HFFc6 (cell line): ENCODE data around the gene SLC1A4. TPM values are rescaled to one million over a fixed set of nuclear protein-coding genes. Genes with fewer than 3 reads are reported as not detected.
"Not testable (repeated sequence)": the region's sequence is repeated elsewhere in the genome, so short reads cannot be mapped to it uniquely, and the experiment has no call there.

Source experiments
- DNase-seq: peaks from one replicate; pipeline ENCODE4 v3.0.0-alpha.2; 2018
- H3K27ac Mint-ChIP-seq: 2 replicates; pipeline ENCODE4 v1.8.0; 2020; ENCODE audit warnings: mild to moderate bottlenecking, mixed read lengths
- H3K27me3 Mint-ChIP-seq: 2 replicates; pipeline ENCODE4 v1.8.0; 2021; ENCODE audit warnings: mild to moderate bottlenecking, moderate library complexity, mixed read lengths; ENCODE audit not compliant: insufficient read depth
- H3K36me3 Mint-ChIP-seq: 2 replicates; pipeline ENCODE4 v1.8.0; 2021; ENCODE audit warnings: low read depth, mixed read lengths
- H3K4me1 Mint-ChIP-seq: 2 replicates; pipeline ENCODE4 v1.8.0; 2020; ENCODE audit warnings: low read depth, mixed read lengths
- H3K4me3 Mint-ChIP-seq: 2 replicates; pipeline ENCODE4 v1.8.0; 2020; ENCODE audit warnings: mild to moderate bottlenecking, moderate library complexity, mixed read lengths
- H3K9me3 Mint-ChIP-seq: 2 replicates; pipeline ENCODE4 v1.8.0; 2020; ENCODE audit warnings: mild to moderate bottlenecking, mixed read lengths
- CTCF ChIP-seq: fragments of 200-600 bp; sonication (generic); IDR thresholded peaks from 2 replicates; pipeline ENCODE4 v1.5.0; 2021; ENCODE audit warnings: antibody characterized with exemption, mild to moderate bottlenecking
- total RNA-seq, 6 experiments: library from RNA; stranded (reverse); fragmentation: NEBNext Ultra II Directional; extraction: Animal tissue kit (Norgen Biotek cat#: 25700); gene quantifications; 2 replicates in 1 of 6; 3 replicates in 5 of 6; pipeline ENCODE4 v1.2.3, GENCODE V29; 2021

Gene SLC1A4
- total RNA-seq, 6 experiments from 2014 or later: 7.2 to 10.3 (median 9.0) TPM

GRCh38 chr2:65030476-65031332 lies 41.5 kb downstream of the SLC1A4 start:
- H3K4me1 Mint-ChIP-seq: peaks cover 9% of the 10 kb centered on the region
- H3K4me3 Mint-ChIP-seq: no peak overlapping the region
- no peak overlapping the region for H3K27ac Mint-ChIP-seq
- H3K36me3 Mint-ChIP-seq: no peaks in the 10 kb centered on the region
- no peak for DNase-seq
- H3K27me3 Mint-ChIP-seq: peaks cover 2% of the 10 kb centered on the region; the same call in 1 of the 2 replicates
- H3K9me3 Mint-ChIP-seq: no peaks in the 10 kb centered on the region
- no peak for TF ChIP-seq CTCF

GRCh38 chr2:65031341-65032018 lies 42.3 kb downstream of the SLC1A4 start:
- Mint-ChIP-seq H3K27ac (no peak overlapping the region), H3K4me1 (peaks cover 9% of the 10 kb centered on the region), H3K4me3 (no peak overlapping the region), H3K27me3 (peaks cover 2% of the 10 kb centered on the region; the same call in 1 of the 2 replicates), H3K36me3 (no peaks in the 10 kb centered on the region), H3K9me3 (no peaks in the 10 kb centered on the region)
- TF ChIP-seq CTCF: no peak
- DNase-seq: no peak

- Mint-ChIP-seq H3K9me3 (no peaks in the 10 kb centered on the region), H3K36me3 (no peaks in the 10 kb centered on the region), H3K27ac (no peak overlapping the region), H3K4me1 (peaks cover 8% of the 10 kb centered on the region), H3K27me3 (peaks cover 2% of the 10 kb centered on the region; the same call in 1 of the 2 replicates), H3K4me3 (no peak overlapping the region)
- DNase-seq: no peak
- no peak for TF ChIP-seq CTCF
Measured at GRCh38 chr2:65032019-65032975, 43.1 kb downstream of the SLC1A4 start.

GRCh38 chr2:65033178-65033577 lies 44.0 kb downstream of the SLC1A4 start:
- peaks cover 2% of the 10 kb centered on the region; the same call in 1 of the 2 replicates for H3K27me3 Mint-ChIP-seq
- H3K9me3 Mint-ChIP-seq: no peaks in the 10 kb centered on the region
- H3K4me3 Mint-ChIP-seq: no peak overlapping the region
- peak; percentile 44 for TF ChIP-seq CTCF
- H3K27ac Mint-ChIP-seq: no peak overlapping the region
- H3K4me1 Mint-ChIP-seq: no peaks in the 10 kb centered on the region
- H3K36me3 Mint-ChIP-seq: no peaks in the 10 kb centered on the region
- no peak for DNase-seq

GRCh38 chr2:65033667-65034066 lies 44.5 kb downstream of the SLC1A4 start:
- H3K36me3 Mint-ChIP-seq, H3K4me3 Mint-ChIP-seq, H3K4me1 Mint-ChIP-seq, H3K27ac Mint-ChIP-seq, DNase-seq, H3K27me3 Mint-ChIP-seq, H3K9me3 Mint-ChIP-seq: not testable (repeated sequence)
